Activated CD8-positive, alpha-beta T cell treated with anti-CD3 and anti-CD28 coated beads for 36 hours (primary cell): ENCODE data around the gene ANKS4B. TPM values are rescaled to one million over a fixed set of nuclear protein-coding genes. Genes with fewer than 3 reads are reported as not detected.

Source experiments
- ATAC-seq: fragments of 200-7000 bp; cut with Tn5 transposase; one replicate; pipeline ENCODE4 v1.10.0; 2021; ENCODE audit warnings: mild to moderate bottlenecking, moderate library complexity
- CTCF ChIA-PET: fragments of 350-600 bp; sonication (Branson Sonifier 250); formaldehyde crosslinking; loops from one replicate; lab custom pipeline; 2021; ENCODE audit warnings: antibody characterized with exemption; lab: Charles Lee
- POLR2A ChIA-PET: fragments of 350-600 bp; sonication (Branson Sonifier 250); formaldehyde crosslinking; loops from one replicate; lab custom pipeline; 2021; ENCODE audit warnings: antibody characterized with exemption; lab: Charles Lee
- DNase-seq: peaks from one replicate; pipeline ENCODE4 v3.0.0-alpha.2; 2020
- H3K27ac Mint-ChIP-seq: one replicate; pipeline ENCODE4 v1.8.0; 2021; ENCODE audit warnings: mild to moderate bottlenecking, mixed read lengths
- H3K27me3 Mint-ChIP-seq: one replicate; pipeline ENCODE4 v1.8.0; 2021; ENCODE audit warnings: mixed read lengths
- H3K36me3 Mint-ChIP-seq: one replicate; pipeline ENCODE4 v1.8.0; 2021; ENCODE audit warnings: low read depth, mixed read lengths
- H3K4me1 Mint-ChIP-seq: one replicate; pipeline ENCODE4 v1.8.0; 2021; ENCODE audit warnings: low read depth, mixed read lengths
- H3K4me3 Mint-ChIP-seq: one replicate; pipeline ENCODE4 v1.8.0; 2021; ENCODE audit warnings: mild to moderate bottlenecking, moderate library complexity, mixed read lengths
- H3K9me3 Mint-ChIP-seq: one replicate; pipeline ENCODE4 v1.8.0; 2021; ENCODE audit warnings: mixed read lengths
- CTCF ChIP-seq: fragments of 200-600 bp; IDR thresholded peaks from one replicate; pipeline ENCODE4 v1.8.0; 2022; ENCODE audit warnings: antibody characterized with exemption, mild to moderate bottlenecking
- intact Hi-C: fragments of 100-400 bp; cut with micrococcal nuclease; formaldehyde crosslinking; loops from one replicate; pipeline ENCODE4 v1.10.0; 2022
- total RNA-seq, 2 experiments: library from RNA; stranded (reverse); gene quantifications; one replicate each; pipeline ENCODE4 v1.2.3, GENCODE V29; 2021

The ANKS4B gene
- total RNA-seq, 2 experiments from 2014 or later: not detected

DNA sequence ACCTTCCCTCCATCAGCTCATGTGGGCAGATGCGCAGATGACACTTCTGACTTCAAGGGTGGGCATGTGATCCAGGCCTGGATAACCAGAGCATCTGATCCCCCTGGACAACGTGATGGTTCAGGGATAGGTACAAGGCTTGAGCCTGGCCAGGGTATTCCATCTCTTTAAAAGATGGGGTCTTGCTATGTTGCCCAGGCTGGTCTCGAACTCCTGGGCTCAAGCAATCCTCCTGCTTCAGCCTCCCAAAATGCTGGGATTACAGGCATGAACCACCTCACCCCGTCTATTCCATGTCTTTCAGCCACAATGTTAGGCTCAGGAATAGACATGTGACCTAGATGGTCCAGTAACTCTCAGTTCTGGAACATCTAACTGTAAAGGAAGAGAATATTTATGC lies 23.8 kb downstream of the ANKS4B start:
- ATAC-seq (no peak), DNase-seq (no peak)
- no peak overlapping the region for H3K27ac Mint-ChIP-seq
- H3K4me3 Mint-ChIP-seq: no peak overlapping the region
- H3K4me1 Mint-ChIP-seq: no peaks in the 10 kb centered on the region
- ChIA-PET CTCF (no interaction called here), POLR2A (no interaction called here)
- no peaks in the 10 kb centered on the region for H3K36me3 Mint-ChIP-seq
- intact Hi-C loops: no loop called here
- no peak for TF ChIP-seq CTCF
- peaks cover 13% of the 10 kb centered on the region for H3K27me3 Mint-ChIP-seq
- no peaks in the 10 kb centered on the region for H3K9me3 Mint-ChIP-seq

GRCh38 chr16:21260870-21261791 lies 27.6 kb downstream of the ANKS4B start:
- DNase-seq (no peak), ATAC-seq (no peak)
- Mint-ChIP-seq H3K4me3 (no peak overlapping the region), H3K4me1 (no peaks in the 10 kb centered on the region), H3K36me3 (no peaks in the 10 kb centered on the region), H3K27me3 (peaks cover 5% of the 10 kb centered on the region), H3K27ac (no peak overlapping the region), H3K9me3 (no peaks in the 10 kb centered on the region)
- POLR2A ChIA-PET: no interaction called here
- intact Hi-C loops: no loop called here
- CTCF ChIA-PET: interaction anchor here (0.6 to 1.0 kb wide), 3 partner anchors 22 to 75 kb away, joined by 3 to 4 read pairs (median 3); no protein-coding TSS in a partner anchor
- no peak for TF ChIP-seq CTCF

DNA sequence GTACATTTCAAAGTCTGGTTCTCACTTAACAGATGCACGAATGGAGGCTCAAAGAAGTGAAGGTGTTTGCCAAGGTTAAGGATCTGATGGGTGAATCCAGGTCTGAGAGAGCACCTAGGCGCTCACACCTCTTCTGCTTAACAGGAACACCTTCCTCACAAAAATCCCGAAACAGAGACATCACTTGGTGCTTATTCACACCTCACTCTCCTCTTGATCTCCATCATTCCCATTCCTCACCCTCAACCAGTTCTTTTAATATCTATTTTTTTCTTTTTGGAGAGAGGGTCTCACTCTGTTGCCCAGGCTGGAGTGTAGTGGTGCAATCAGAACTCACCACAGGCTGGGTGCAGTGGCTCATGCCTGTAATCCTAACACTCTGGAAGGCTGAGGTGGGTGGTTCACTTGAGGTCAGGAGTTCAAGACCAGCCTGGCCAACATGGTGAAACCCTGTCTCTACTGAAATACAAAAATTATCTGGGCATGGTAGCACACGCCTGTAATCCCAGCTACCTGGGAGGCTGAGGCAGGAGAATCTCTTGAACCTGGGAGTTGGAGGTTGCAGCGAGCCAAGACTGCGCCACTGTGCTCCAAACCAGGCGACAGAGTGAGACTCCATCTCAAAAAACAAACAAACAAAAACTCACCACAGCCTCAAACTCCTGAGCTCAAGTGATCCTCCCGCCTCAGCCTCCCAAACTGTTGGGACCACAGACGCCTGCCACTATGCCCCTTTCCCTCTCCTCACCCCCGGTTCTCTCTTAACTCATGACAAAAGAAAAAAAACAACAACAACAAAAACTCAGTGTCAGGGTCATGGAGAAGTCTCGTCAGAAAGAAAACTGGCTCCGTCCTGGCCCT lies 29.5 kb downstream of the ANKS4B start:
- POLR2A ChIA-PET: no interaction called here
- Mint-ChIP-seq H3K4me3 (no peak overlapping the region), H3K9me3 (no peaks in the 10 kb centered on the region), H3K36me3 (no peaks in the 10 kb centered on the region), H3K27me3 (peaks cover 4% of the 10 kb centered on the region), H3K4me1 (no peaks in the 10 kb centered on the region), H3K27ac (no peak overlapping the region)
- intact Hi-C loops: no loop called here
- CTCF ChIA-PET: no interaction called here
- no peak for TF ChIP-seq CTCF
- DNase-seq (no peak), ATAC-seq (no peak)

- intact Hi-C loops: no loop called here
Observed at GRCh38 chr16:21263640-21264570, 30.4 kb downstream of the ANKS4B start.

More at GRCh38 chr16:21263640-21264570, 30.4 kb downstream of the ANKS4B start:
- Mint-ChIP-seq H3K9me3 (no peaks in the 10 kb centered on the region), H3K4me3 (no peak overlapping the region), H3K27ac (no peak overlapping the region), H3K27me3 (peaks cover 4% of the 10 kb centered on the region), H3K4me1 (no peaks in the 10 kb centered on the region), H3K36me3 (no peaks in the 10 kb centered on the region)
- TF ChIP-seq CTCF: no peak
- DNase-seq (no peak), ATAC-seq (no peak)
- CTCF ChIA-PET: interaction anchor here (1.7 kb wide), 1 partner anchor 14 kb away, joined by 4 read pairs; the partner anchor contains the start of gene CRYM
- POLR2A ChIA-PET: interaction anchor here (0.6 kb wide), 1 partner anchor 17 kb away, joined by 4 read pairs; no protein-coding TSS in a partner anchor
